ENCODE measurements around the gene DPT. TPM values are rescaled to one million over a fixed set of nuclear protein-coding genes. Genes with fewer than 3 reads are reported as not detected.

Gene DPT
- total RNA-seq, 1 experiment from 2014 or later = not detected

DNA sequence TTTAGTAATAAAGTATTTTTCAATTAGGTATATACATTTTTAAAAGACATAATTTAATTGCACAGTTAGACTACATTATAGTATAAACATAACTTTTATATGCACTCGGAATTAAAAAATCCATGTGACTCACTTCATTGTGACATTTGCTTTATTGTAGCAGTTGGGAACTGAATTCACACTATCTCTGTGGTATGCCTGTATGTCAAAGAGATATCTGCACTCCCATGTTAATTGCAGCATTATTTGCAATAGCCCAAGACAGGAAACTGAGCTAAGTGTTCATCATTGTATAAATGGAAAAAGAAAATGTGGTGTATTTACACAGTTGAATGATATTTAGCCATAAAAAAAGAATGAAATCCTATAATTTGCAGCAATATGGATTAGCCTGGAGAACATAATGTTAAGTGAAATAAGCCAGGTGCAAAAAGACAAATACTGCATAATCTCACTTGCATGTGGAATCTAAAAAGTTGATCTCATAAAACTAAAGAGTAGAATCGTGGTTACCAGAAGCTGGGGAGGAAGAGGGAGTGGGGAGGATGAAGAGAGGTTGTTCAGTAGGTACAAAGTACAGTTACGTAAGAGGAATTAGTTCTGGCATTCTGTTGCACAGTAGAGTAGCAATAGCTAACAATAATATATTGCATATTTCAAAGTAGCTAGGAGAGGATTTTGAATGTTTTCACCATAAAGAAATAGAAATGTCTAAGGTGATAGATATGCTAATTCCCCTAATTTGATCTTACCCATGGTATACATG is 64.8 kb downstream of the DPT start:
- H3K27ac Mint-ChIP-seq = no peak overlapping the region
- CTCF ChIA-PET = no interaction called here
- TF ChIP-seq, protein P1, sequence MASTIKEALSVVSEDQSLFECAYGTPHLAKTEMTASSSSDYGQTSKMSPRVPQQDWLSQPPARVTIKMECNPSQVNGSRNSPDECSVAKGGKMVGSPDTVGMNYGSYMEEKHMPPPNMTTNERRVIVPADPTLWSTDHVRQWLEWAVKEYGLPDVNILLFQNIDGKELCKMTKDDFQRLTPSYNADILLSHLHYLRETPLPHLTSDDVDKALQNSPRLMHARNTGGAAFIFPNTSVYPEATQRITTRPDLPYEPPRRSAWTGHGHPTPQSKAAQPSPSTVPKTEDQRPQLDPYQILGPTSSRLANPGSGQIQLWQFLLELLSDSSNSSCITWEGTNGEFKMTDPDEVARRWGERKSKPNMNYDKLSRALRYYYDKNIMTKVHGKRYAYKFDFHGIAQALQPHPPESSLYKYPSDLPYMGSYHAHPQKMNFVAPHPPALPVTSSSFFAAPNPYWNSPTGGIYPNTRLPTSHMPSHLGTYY (CRISPR knock-in tag; IDR thresholded peaks at IDR 0.05) = no peak
- TF ChIP-seq GABPB1 (CRISPR knock-in tag; IDR thresholded peaks at IDR 0.05) = peak; percentile 18; the same call in 1 of the 2 replicates

DNA sequence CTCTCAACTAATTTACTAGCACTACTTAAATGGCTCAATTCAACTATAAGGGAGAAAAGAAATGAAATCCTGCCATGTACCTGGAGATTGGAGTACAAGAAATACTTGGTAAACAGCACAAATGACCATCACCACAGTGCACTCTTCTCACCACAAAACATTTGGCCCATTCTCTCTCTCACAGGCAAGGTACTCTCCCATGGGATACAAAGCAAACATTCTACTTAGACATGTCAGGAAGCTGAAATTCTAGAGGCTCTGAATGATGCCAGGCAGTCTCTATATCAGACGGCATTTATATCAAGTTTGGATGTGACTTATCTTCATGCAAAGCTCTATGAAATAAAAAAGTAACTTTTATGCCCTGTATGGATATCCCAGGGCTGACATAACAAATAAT is 72.5 kb downstream of the DPT start:
- no peak for TF ChIP-seq HMGA2 (CRISPR knock-in tag; IDR thresholded peaks at IDR 0.05)
- TF ChIP-seq ZNF263 (CRISPR knock-in tag; IDR thresholded peaks at IDR 0.05; ENCODE audit: low read depth) = no peak
- no peak for TF ChIP-seq ZNF671 (CRISPR knock-in tag; IDR thresholded peaks at IDR 0.05)
- no peak for TF ChIP-seq ZNF138 (CRISPR knock-in tag; conservative IDR thresholded peaks at IDR 0.05)
- TF ChIP-seq SOX15 (CRISPR knock-in tag; IDR thresholded peaks at IDR 0.05) = no peak
- no peak for TF ChIP-seq EMX1 (CRISPR knock-in tag; IDR thresholded peaks at IDR 0.05)
- no peak for DNase-seq (ENCODE audit: low spot score)
- ATAC-seq = no peak
- no peak overlapping the region for H3K27ac Mint-ChIP-seq
- CTCF ChIA-PET = no interaction called here
- H3K4me1 Mint-ChIP-seq = peaks cover 8% of the 10 kb centered on the region
- no peaks in the 10 kb centered on the region for H3K27me3 Mint-ChIP-seq (ENCODE audit: low read depth)
- POLR2A ChIA-PET = no interaction called here
- no peak overlapping the region for H3K4me3 Mint-ChIP-seq
- no peaks in the 10 kb centered on the region for H3K36me3 Mint-ChIP-seq
- no peaks in the 10 kb centered on the region for H3K9me3 Mint-ChIP-seq

More for the DNA sequence above, 64.8 kb downstream of the DPT start:
- Mint-ChIP-seq H3K4me1 (no peaks in the 10 kb centered on the region), H3K4me3 (no peak overlapping the region), H3K27me3 (ENCODE audit: low read depth) (no peaks in the 10 kb centered on the region), H3K9me3 (peaks cover 4% of the 10 kb centered on the region; the same call in 1 of the 2 replicates), H3K36me3 (no peaks in the 10 kb centered on the region)
- ATAC-seq = no peak
- POLR2A ChIA-PET = no interaction called here
- DNase-seq (ENCODE audit: low spot score) = no peak

DNA sequence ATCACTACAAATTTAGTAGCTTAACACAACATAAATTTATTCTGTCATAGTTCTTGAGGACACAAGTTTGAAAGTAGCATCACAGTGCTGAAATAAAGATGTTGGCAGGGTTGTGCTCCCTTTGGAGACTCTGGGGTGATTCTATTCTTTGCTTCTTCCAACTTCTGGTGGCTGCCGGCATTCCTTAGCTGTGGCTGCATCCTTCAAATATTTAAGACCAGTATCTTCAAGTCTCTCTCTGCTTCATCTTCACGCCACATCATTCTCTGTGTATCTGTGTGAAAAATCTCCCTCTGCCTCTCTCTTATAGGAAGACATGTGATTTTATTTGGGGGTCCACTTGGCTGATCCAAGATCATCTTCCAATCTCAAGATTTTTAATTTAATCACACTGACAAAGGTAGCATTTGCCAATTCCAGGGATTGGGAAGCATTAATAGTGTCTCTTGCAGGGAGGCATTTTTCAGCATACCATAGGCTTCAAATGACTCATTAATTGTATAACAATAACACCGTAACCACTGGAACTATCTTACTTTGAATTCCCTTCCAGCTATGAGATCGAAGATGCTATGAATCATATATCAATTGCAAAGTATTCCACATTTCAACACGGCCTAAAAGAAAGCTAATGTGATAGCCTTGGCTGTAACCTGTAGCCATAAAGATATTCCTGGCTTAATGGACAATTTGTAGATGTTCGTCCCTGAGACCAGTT is 74.6 kb downstream of the DPT start:
- DNase-seq (ENCODE audit: low spot score) (no peak), ATAC-seq (no peak)
- Mint-ChIP-seq H3K4me1 (peaks cover 8% of the 10 kb centered on the region), H3K36me3 (no peaks in the 10 kb centered on the region), H3K9me3 (no peaks in the 10 kb centered on the region), H3K27me3 (ENCODE audit: low read depth) (no peaks in the 10 kb centered on the region), H3K27ac (no peak overlapping the region), H3K4me3 (no peak overlapping the region)
- ChIA-PET POLR2A (no interaction called here), CTCF (interaction anchor here (1.2 to 1.5 kb wide), 2 partner anchors 16 to 17 kb away, joined by 3 read pairs; no protein-coding TSS in a partner anchor)
- TF ChIP-seq JAZF1 (CRISPR knock-in tag; IDR thresholded peaks at IDR 0.05) = no peak
- no peak for TF ChIP-seq ATF1 (CRISPR knock-in tag; IDR thresholded peaks at IDR 0.05)
- no peak for TF ChIP-seq OVOL2 (CRISPR knock-in tag; IDR thresholded peaks at IDR 0.05; ENCODE audit: borderline replicate concordance)
- TF ChIP-seq ETV6 (CRISPR knock-in tag; IDR thresholded peaks at IDR 0.05) = no peak
- no peak for TF ChIP-seq GTF2I (CRISPR knock-in tag; conservative IDR thresholded peaks at IDR 0.05)
- no peak for TF ChIP-seq MXD4 (CRISPR knock-in tag; IDR thresholded peaks at IDR 0.05; ENCODE audit: borderline replicate concordance)
- TF ChIP-seq SMAD4 (CRISPR knock-in tag; IDR thresholded peaks at IDR 0.05) = no peak
- TF ChIP-seq NR2C2 (CRISPR knock-in tag; IDR thresholded peaks at IDR 0.05) = no peak
- TF ChIP-seq ZNF219 (CRISPR knock-in tag; IDR thresholded peaks at IDR 0.05; ENCODE audit: borderline replicate concordance) = no peak
- TF ChIP-seq, protein P2, sequence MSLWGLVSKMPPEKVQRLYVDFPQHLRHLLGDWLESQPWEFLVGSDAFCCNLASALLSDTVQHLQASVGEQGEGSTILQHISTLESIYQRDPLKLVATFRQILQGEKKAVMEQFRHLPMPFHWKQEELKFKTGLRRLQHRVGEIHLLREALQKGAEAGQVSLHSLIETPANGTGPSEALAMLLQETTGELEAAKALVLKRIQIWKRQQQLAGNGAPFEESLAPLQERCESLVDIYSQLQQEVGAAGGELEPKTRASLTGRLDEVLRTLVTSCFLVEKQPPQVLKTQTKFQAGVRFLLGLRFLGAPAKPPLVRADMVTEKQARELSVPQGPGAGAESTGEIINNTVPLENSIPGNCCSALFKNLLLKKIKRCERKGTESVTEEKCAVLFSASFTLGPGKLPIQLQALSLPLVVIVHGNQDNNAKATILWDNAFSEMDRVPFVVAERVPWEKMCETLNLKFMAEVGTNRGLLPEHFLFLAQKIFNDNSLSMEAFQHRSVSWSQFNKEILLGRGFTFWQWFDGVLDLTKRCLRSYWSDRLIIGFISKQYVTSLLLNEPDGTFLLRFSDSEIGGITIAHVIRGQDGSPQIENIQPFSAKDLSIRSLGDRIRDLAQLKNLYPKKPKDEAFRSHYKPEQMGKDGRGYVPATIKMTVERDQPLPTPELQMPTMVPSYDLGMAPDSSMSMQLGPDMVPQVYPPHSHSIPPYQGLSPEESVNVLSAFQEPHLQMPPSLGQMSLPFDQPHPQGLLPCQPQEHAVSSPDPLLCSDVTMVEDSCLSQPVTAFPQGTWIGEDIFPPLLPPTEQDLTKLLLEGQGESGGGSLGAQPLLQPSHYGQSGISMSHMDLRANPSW (CRISPR knock-in tag; conservative IDR thresholded peaks at IDR 0.05; ENCODE audit: low read depth) = no peak
- no peak for TF ChIP-seq TP53 (CRISPR knock-in tag; IDR thresholded peaks at IDR 0.05)
- TF ChIP-seq, protein P3, sequence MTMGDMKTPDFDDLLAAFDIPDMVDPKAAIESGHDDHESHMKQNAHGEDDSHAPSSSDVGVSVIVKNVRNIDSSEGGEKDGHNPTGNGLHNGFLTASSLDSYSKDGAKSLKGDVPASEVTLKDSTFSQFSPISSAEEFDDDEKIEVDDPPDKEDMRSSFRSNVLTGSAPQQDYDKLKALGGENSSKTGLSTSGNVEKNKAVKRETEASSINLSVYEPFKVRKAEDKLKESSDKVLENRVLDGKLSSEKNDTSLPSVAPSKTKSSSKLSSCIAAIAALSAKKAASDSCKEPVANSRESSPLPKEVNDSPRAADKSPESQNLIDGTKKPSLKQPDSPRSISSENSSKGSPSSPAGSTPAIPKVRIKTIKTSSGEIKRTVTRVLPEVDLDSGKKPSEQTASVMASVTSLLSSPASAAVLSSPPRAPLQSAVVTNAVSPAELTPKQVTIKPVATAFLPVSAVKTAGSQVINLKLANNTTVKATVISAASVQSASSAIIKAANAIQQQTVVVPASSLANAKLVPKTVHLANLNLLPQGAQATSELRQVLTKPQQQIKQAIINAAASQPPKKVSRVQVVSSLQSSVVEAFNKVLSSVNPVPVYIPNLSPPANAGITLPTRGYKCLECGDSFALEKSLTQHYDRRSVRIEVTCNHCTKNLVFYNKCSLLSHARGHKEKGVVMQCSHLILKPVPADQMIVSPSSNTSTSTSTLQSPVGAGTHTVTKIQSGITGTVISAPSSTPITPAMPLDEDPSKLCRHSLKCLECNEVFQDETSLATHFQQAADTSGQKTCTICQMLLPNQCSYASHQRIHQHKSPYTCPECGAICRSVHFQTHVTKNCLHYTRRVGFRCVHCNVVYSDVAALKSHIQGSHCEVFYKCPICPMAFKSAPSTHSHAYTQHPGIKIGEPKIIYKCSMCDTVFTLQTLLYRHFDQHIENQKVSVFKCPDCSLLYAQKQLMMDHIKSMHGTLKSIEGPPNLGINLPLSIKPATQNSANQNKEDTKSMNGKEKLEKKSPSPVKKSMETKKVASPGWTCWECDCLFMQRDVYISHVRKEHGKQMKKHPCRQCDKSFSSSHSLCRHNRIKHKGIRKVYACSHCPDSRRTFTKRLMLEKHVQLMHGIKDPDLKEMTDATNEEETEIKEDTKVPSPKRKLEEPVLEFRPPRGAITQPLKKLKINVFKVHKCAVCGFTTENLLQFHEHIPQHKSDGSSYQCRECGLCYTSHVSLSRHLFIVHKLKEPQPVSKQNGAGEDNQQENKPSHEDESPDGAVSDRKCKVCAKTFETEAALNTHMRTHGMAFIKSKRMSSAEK (CRISPR knock-in tag; IDR thresholded peaks at IDR 0.05; ENCODE audit: borderline replicate concordance) = no peak
- TF ChIP-seq, protein P4, sequence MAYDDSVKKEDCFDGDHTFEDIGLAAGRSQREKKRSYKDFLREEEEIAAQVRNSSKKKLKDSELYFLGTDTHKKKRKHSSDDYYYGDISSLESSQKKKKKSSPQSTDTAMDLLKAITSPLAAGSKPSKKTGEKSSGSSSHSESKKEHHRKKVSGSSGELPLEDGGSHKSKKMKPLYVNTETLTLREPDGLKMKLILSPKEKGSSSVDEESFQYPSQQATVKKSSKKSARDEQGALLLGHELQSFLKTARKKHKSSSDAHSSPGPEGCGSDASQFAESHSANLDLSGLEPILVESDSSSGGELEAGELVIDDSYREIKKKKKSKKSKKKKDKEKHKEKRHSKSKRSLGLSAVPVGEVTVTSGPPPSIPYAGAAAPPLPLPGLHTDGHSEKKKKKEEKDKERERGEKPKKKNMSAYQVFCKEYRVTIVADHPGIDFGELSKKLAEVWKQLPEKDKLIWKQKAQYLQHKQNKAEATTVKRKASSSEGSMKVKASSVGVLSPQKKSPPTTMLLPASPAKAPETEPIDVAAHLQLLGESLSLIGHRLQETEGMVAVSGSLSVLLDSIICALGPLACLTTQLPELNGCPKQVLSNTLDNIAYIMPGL (CRISPR knock-in tag; IDR thresholded peaks at IDR 0.05) = no peak
- no peak for TF ChIP-seq MYBL2 (CRISPR knock-in tag; IDR thresholded peaks at IDR 0.05)
- no peak for TF ChIP-seq CBFB (CRISPR knock-in tag; IDR thresholded peaks at IDR 0.05; ENCODE audit: low read depth)

Data from WTC11 (cell line).